ENCODE data around the gene LSM3.

DNA sequence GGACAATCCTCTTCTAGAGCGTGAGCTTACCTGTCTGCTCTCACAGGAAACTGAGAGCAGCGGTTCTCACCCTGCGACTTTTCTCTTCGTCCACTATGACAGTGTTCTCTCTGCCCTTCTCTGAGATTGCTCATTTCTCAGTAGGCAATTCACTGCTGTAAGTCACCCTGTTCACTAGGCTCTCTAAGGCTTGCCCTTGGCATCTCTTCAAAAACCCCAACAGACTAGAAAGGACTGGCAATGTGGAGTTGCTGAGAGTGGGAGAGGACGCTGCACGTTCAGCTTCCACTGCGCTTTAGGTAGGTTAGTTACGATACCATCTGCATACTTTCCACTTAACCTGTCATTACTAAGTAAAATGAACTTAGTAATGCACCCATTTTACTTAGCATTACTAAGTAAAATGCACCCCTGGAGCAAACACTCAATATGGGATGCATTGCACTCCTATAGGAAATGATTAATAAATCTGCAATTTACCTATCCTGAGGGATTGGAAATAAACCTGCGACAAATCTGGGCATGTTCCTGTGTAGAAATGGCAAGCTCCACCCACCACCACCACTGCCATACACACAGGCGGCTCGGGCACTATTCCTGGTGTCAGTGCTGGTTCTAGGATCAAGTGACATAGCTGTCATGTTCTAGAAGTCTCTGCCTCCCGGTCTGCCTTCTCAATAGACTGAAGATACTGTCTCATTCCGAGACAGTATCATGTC is 21.6 kb upstream of the LSM3 start:
- TF ChIP-seq ATF7 (IDR thresholded peaks at IDR 0.05) (no peak), EZH2 (IDR thresholded peaks at IDR 0.05; ENCODE audit: borderline replicate concordance, low read depth, low read length) (no peak), TSHZ1 (CRISPR knock-in tag; IDR thresholded peaks at IDR 0.05) (no peak), ZNF780A (CRISPR knock-in tag; IDR thresholded peaks at IDR 0.05) (no peak), ZNF212 (CRISPR knock-in tag; IDR thresholded peaks at IDR 0.05) (no peak), MED1 (CRISPR knock-in tag; IDR thresholded peaks at IDR 0.05; ENCODE audit: borderline replicate concordance) (no peak), ETS1 (conservative IDR thresholded peaks at IDR 0.05; ENCODE audit: control insufficient read depth, low read depth, low read length) (no peak), SMAD4 (CRISPR knock-in tag; conservative IDR thresholded peaks at IDR 0.05) (no peak)
- TF ChIP-seq, protein P1, sequence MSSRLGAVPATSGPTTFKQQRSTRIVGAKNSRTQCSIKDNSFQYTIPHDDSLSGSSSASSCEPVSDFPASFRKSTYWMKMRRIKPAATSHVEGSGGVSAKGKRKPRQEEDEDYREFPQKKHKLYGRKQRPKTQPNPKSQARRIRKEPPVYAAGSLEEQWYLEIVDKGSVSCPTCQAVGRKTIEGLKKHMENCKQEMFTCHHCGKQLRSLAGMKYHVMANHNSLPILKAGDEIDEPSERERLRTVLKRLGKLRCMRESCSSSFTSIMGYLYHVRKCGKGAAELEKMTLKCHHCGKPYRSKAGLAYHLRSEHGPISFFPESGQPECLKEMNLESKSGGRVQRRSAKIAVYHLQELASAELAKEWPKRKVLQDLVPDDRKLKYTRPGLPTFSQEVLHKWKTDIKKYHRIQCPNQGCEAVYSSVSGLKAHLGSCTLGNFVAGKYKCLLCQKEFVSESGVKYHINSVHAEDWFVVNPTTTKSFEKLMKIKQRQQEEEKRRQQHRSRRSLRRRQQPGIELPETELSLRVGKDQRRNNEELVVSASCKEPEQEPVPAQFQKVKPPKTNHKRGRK (tag; IDR thresholded peaks at IDR 0.05) = no peak
- TF ChIP-seq, protein P2, sequence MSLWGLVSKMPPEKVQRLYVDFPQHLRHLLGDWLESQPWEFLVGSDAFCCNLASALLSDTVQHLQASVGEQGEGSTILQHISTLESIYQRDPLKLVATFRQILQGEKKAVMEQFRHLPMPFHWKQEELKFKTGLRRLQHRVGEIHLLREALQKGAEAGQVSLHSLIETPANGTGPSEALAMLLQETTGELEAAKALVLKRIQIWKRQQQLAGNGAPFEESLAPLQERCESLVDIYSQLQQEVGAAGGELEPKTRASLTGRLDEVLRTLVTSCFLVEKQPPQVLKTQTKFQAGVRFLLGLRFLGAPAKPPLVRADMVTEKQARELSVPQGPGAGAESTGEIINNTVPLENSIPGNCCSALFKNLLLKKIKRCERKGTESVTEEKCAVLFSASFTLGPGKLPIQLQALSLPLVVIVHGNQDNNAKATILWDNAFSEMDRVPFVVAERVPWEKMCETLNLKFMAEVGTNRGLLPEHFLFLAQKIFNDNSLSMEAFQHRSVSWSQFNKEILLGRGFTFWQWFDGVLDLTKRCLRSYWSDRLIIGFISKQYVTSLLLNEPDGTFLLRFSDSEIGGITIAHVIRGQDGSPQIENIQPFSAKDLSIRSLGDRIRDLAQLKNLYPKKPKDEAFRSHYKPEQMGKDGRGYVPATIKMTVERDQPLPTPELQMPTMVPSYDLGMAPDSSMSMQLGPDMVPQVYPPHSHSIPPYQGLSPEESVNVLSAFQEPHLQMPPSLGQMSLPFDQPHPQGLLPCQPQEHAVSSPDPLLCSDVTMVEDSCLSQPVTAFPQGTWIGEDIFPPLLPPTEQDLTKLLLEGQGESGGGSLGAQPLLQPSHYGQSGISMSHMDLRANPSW (CRISPR knock-in tag; IDR thresholded peaks at IDR 0.05) = no peak
- TF ChIP-seq, protein P3, sequence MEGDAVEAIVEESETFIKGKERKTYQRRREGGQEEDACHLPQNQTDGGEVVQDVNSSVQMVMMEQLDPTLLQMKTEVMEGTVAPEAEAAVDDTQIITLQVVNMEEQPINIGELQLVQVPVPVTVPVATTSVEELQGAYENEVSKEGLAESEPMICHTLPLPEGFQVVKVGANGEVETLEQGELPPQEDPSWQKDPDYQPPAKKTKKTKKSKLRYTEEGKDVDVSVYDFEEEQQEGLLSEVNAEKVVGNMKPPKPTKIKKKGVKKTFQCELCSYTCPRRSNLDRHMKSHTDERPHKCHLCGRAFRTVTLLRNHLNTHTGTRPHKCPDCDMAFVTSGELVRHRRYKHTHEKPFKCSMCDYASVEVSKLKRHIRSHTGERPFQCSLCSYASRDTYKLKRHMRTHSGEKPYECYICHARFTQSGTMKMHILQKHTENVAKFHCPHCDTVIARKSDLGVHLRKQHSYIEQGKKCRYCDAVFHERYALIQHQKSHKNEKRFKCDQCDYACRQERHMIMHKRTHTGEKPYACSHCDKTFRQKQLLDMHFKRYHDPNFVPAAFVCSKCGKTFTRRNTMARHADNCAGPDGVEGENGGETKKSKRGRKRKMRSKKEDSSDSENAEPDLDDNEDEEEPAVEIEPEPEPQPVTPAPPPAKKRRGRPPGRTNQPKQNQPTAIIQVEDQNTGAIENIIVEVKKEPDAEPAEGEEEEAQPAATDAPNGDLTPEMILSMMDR (IDR thresholded peaks at IDR 0.05 in 2 of 3, conservative IDR thresholded peaks at IDR 0.05 in 1 of 3; ENCODE audit: insufficient read depth in 2 of 3, low read depth in 1 of 3, low read length in 3 of 3) = no peak
- TF ChIP-seq, protein P4, sequence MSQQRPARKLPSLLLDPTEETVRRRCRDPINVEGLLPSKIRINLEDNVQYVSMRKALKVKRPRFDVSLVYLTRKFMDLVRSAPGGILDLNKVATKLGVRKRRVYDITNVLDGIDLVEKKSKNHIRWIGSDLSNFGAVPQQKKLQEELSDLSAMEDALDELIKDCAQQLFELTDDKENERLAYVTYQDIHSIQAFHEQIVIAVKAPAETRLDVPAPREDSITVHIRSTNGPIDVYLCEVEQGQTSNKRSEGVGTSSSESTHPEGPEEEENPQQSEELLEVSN (IDR thresholded peaks at IDR 0.05; ENCODE audit: borderline replicate concordance in 1 of 2, extremely low read depth in 1 of 2, insufficient read depth in 1 of 2, insufficient read length in 1 of 2, low read depth in 1 of 2, low read length in 1 of 2, poor library complexity in 1 of 2, severe bottlenecking in 1 of 2) = no peak

All from K562 (cell line).